Liver (tissue), 9 donors: ENCODE data around the gene ZNF423. TPM values are rescaled to one million over a fixed set of nuclear protein-coding genes. Genes with fewer than 3 reads are reported as not detected.

Experiments
- DNase-seq: peaks from one replicate; pipeline ENCODE4 v3.0.0-alpha.2; 2017; ENCODE audit warnings: low spot score
- H3K27ac ChIP-seq, 2 donors: one replicate each; pipeline ENCODE4 v1.7.0; 2013; ENCODE audit warnings: inconsistent platforms in 2 of 2, low read length in 2 of 2, control low read depth in 1 of 2, low read depth in 1 of 2, mild to moderate bottlenecking in 1 of 2
- H3K27me3 ChIP-seq, 4 donors: one replicate each; pipeline versions ENCODE4 v1.6.1 to v1.7.0; 2013; ENCODE audit warnings: low read length in 3 of 4, inconsistent platforms in 1 of 4, mild to moderate bottlenecking in 1 of 4, moderate library complexity in 1 of 4; ENCODE audit not compliant: control insufficient read depth in 4 of 4, insufficient read depth in 4 of 4
- H3K36me3 ChIP-seq, 4 donors: one replicate each; pipeline versions ENCODE4 v1.6.1 to v1.7.0; 2013; ENCODE audit warnings: low read length in 3 of 4, mild to moderate bottlenecking in 3 of 4, low read depth in 1 of 4, moderate library complexity in 1 of 4; ENCODE audit not compliant: control insufficient read depth in 4 of 4, insufficient read depth in 3 of 4
- H3K4me1 ChIP-seq, 4 donors: one replicate each; pipeline versions ENCODE4 v1.6.1 to v1.7.0; 2013; ENCODE audit warnings: low read length in 3 of 4, mild to moderate bottlenecking in 3 of 4, moderate library complexity in 1 of 4; ENCODE audit not compliant: control insufficient read depth in 4 of 4, insufficient read depth in 4 of 4
- H3K4me3 ChIP-seq, 3 donors: one replicate each; pipeline versions ENCODE4 v1.6.1 to v1.7.0; 2013; ENCODE audit warnings: low read length in 3 of 3, control low read depth in 1 of 3, low read depth in 1 of 3, mild to moderate bottlenecking in 1 of 3
- H3K9ac ChIP-seq, 2 donors: one replicate each; pipeline ENCODE4 v1.7.0; 2013; ENCODE audit warnings: low read length in 2 of 2, mild to moderate bottlenecking in 2 of 2, moderate library complexity in 2 of 2, control low read depth in 1 of 2, low read depth in 1 of 2
- H3K9me3 ChIP-seq, 4 donors: one replicate each; pipeline versions ENCODE4 v1.6.1 to v1.7.0; 2013; ENCODE audit warnings: low read length in 3 of 4; ENCODE audit not compliant: control insufficient read depth in 4 of 4
- ATF3 ChIP-seq: IDR thresholded peaks from 2 replicates; pipeline ENCODE4 v1.6.1; 2016; ENCODE audit warnings: antibody characterized with exemption
- CTCF ChIP-seq: fragments of 150-350 bp; IDR thresholded peaks from 2 replicates; pipeline ENCODE4 v1.5.1; 2017; ENCODE audit warnings: improper control_type of control experiment, low read depth, low read length; ENCODE audit not compliant: missing input control
- EGR1 ChIP-seq, 2 donors: IDR thresholded peaks; 2 replicates each; pipeline ENCODE4 v1.6.1; 2016 to 2018; ENCODE audit warnings: antibody characterized with exemption in 2 of 2, low read depth in 2 of 2
- FOXA2 ChIP-seq: IDR thresholded peaks from 2 replicates; pipeline ENCODE4 v1.6.1; 2016; ENCODE audit warnings: antibody characterized with exemption
- GABPA ChIP-seq, 2 donors: IDR thresholded peaks in 1 of 2; conservative IDR thresholded peaks in 1 of 2; 2 replicates each; pipeline ENCODE4 v1.6.1; 2016; ENCODE audit warnings: antibody characterized with exemption in 2 of 2, mild to moderate bottlenecking in 1 of 2, moderate library complexity in 1 of 2
- HNF4A ChIP-seq, 2 donors: conservative IDR thresholded peaks; 2 replicates each; pipeline ENCODE4 v1.6.1; 2016; ENCODE audit warnings: antibody characterized with exemption in 2 of 2, mild to moderate bottlenecking in 2 of 2
- HNF4G ChIP-seq: IDR thresholded peaks from 2 replicates; pipeline ENCODE4 v1.6.1; 2016; ENCODE audit warnings: antibody characterized with exemption
- JUND ChIP-seq, 2 donors: IDR thresholded peaks; 2 replicates each; pipeline ENCODE4 v1.6.1; 2016; ENCODE audit warnings: antibody characterized with exemption in 2 of 2
- MAX ChIP-seq: IDR thresholded peaks from 2 replicates; pipeline ENCODE4 v1.6.1; 2016; ENCODE audit warnings: antibody characterized with exemption
- NR2F2 ChIP-seq: IDR thresholded peaks from 2 replicates; pipeline ENCODE4 v1.6.1; 2016; ENCODE audit warnings: antibody characterized with exemption
- RAD21 ChIP-seq, 2 donors: IDR thresholded peaks; 2 replicates each; pipeline ENCODE4 v1.6.1; 2016; ENCODE audit warnings: antibody characterized with exemption in 2 of 2, mild to moderate bottlenecking in 2 of 2
- REST ChIP-seq: IDR thresholded peaks from 2 replicates; pipeline ENCODE4 v1.6.1; 2016; ENCODE audit warnings: antibody characterized with exemption, mild to moderate bottlenecking
- RXRA ChIP-seq, 2 donors: IDR thresholded peaks; 2 replicates each; pipeline ENCODE4 v1.6.1; 2017 to 2018; ENCODE audit warnings: antibody characterized with exemption in 2 of 2, mild to moderate bottlenecking in 1 of 2
- SP1 ChIP-seq: IDR thresholded peaks from 2 replicates; pipeline ENCODE4 v1.6.1; 2018; ENCODE audit warnings: antibody characterized with exemption, mild to moderate bottlenecking
- TAF1 ChIP-seq: conservative IDR thresholded peaks from 2 replicates; pipeline ENCODE4 v1.6.1; 2016; ENCODE audit warnings: antibody characterized with exemption, mild to moderate bottlenecking
- YY1 ChIP-seq: IDR thresholded peaks from 2 replicates; pipeline ENCODE4 v1.6.1; 2016; ENCODE audit warnings: antibody characterized with exemption, mild to moderate bottlenecking
- ZBTB33 ChIP-seq: IDR thresholded peaks from 2 replicates; pipeline ENCODE4 v1.6.1; 2016; ENCODE audit warnings: antibody characterized with exemption
- WGBS: extraction: QIAGEN DNeasy Blood & Tissue Kit; methylation state at CpG from one replicate; pipeline ENCODE4 v1.1.7; 2013; 5-methylcytosine and 5-hydroxymethylcytosine counted together
- polyA plus RNA-seq, 2 donors: library from polyadenylated mRNA; stranded (reverse) in 1 of 2; unstranded in 1 of 2; fragments of 200-250 nt in 1 of 2; fragments of >200 nt in 1 of 2; fragmentation: Nextera tagmentation in 1 of 2; extraction: Ambion mirVana in 1 of 2; gene quantifications; one replicate each; pipeline versions ENCODE4 v1.2.1 to v1.2.3, GENCODE V29; 2013 to 2015
- total RNA-seq, 2 donors: library from RNA; depleted of rRNA; stranded (reverse); fragments of >200 nt; gene quantifications; one replicate each; pipeline ENCODE4 v1.2.3, GENCODE V29; 2014
- donor health status: healthy.
- donor health status: healthy.
- donor health status: healthy.
- donor health status: healthy.
- donor health status: healthy.

The ZNF423 gene
- total and polyA plus RNA-seq, 4 donors, result 0.24 to 1.6 (median 0.39) TPM

GRCh38 chr16:49464877-49465504, 390.9 kb downstream of the ZNF423 start:
- no peaks in the 10 kb centered on the region for H3K9me3 ChIP-seq
- TF ChIP-seq RAD21 (IDR thresholded peaks at IDR 0.05) (no peak), ZBTB33 (no peak), HNF4A (conservative IDR thresholded peaks at IDR 0.05) (no peak), TAF1 (no peak), CTCF (no peak), MAX (no peak), HNF4G (no peak), ATF3 (no peak), EGR1 (IDR thresholded peaks at IDR 0.05; ENCODE audit: low read depth in 2 of 2) (no peak), GABPA (IDR thresholded peaks at IDR 0.05 in 1 of 2, conservative IDR thresholded peaks at IDR 0.05 in 1 of 2) (no peak), NR2F2 (no peak), RXRA (IDR thresholded peaks at IDR 0.05) (no peak), FOXA2 (no peak), SP1 (no peak), REST (no peak), YY1 (no peak), JUND (IDR thresholded peaks at IDR 0.05) (no peak)
- H3K36me3 ChIP-seq, result no peaks in the 10 kb centered on the region
- no peaks in the 10 kb centered on the region for H3K27me3 ChIP-seq
- peak; percentile 32 for DNase-seq
- no peak overlapping the region for H3K9ac ChIP-seq
- H3K4me1 ChIP-seq, result peaks cover 0 to 3% (median under 1%) of the 10 kb centered on the region in 4 donors
- H3K27ac ChIP-seq, result no peak overlapping the region
- no peak overlapping the region for H3K4me3 ChIP-seq
- 40% methylated on average over 40 of the region's 40 CpGs for WGBS
